ENCODE results near the gene SNX33. TPM values are rescaled to one million over a fixed set of nuclear protein-coding genes. Genes with fewer than 3 reads are reported as not detected.

SNX33 gene
- total and polyA plus RNA-seq, 7 experiments from 2014 or later: 0.13 to 3.4 (median 1.3) TPM

DNA sequence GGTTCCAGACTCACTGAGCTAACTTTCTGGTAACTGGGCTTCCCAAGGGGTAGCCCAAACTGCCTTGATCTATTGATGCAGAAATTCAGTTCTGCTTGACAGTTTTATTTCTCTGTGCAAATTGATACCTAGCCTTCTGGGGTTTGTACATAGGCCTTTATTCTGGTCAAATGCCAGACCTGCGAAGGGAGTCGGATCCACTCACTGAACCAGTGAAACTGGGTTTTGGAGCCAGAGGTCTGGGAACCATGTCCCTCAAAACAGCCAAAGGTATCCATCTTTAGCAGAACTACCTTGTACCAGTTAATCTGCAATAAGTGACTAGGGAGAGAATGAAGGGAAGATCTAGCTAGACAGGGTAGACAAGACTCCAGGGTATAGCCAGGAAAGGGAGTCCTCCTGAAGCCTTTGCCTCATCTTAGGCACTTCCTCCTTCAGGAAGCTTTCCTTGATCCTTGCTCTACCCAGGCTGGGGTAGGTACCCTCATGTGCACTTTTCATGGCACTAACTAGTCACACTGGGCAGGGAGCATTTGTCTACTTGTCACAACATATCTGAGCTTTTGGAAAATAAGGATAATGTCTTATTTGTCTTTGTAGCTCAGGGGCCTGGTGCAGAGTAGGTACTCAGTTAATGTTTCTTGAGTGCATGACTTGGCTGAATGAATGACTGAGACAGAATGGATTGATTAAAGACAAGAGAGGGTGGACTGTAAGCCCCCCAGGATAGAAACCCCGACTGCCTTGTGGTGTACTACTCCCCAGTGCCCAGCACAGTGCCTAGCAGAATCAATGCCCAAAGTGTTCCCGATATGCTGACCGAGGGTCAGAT lies 1.4 kb upstream of the SNX33 start:
- peak overlapping the region in 8 of 9 donors; percentile 44 to 88 (median 75) for H3K27ac Mint-ChIP-seq
- peak overlapping the region; percentile 80 to 91 (median 86) for H3K4me3 Mint-ChIP-seq
- H3K36me3 ChIP-seq (ENCODE audit: control insufficient read depth in 2 of 3, insufficient read depth in 3 of 3, low read length in 3 of 3): no peaks in the 10 kb centered on the region
- POLR2A ChIA-PET: interaction anchor here (0.6 to 2.3 kb wide), 10 partner anchors 21 to 1185 kb away, joined by 3 to 17 read pairs (median 4); partner anchors contain the start of genes MAN2C1, SIN3A, SNUPN and UBL7
- H3K27ac ChIP-seq (ENCODE audit: low read depth, low read length): peak overlapping the region; percentile 68
- no peaks in the 10 kb centered on the region for H3K9me3 Mint-ChIP-seq
- no peaks in the 10 kb centered on the region for H3K9me3 ChIP-seq (ENCODE audit: control insufficient read depth in 2 of 3, low read length in 3 of 3)
- ATAC-seq (no peak), DNase-seq (no peak)
- CTCF ChIA-PET: interaction anchor here (0.8 to 1.6 kb wide), 4 partner anchors 38 to 278 kb away, joined by 3 to 5 read pairs (median 4); no protein-coding TSS in a partner anchor
- intact Hi-C loops (cut with micrococcal nuclease): loop anchor here (10.0 kb wide), 3 partner anchors 258 to 1032 kb away; partner anchors contain the start of genes CLK3 (in 1 of the 2), CSK (in 1 of the 2) and FBXO22 (in 1 of the 2)
- H3K4me3 ChIP-seq (ENCODE audit: low read length): peak overlapping the region; percentile 82
- no peaks in the 10 kb centered on the region for H3K36me3 Mint-ChIP-seq
- peaks cover 0 to 9% (median 0%) of the 10 kb centered on the region in 5 donors for H3K27me3 Mint-ChIP-seq
- H3K4me1 ChIP-seq (ENCODE audit: control insufficient read depth in 2 of 2, insufficient read depth in 2 of 2, low read length in 2 of 2): peaks cover 6 to 10% of the 10 kb centered on the region in 2 donors
- peaks cover 3 to 42% (median 30%) of the 10 kb centered on the region in 7 donors for H3K4me1 Mint-ChIP-seq
- H3K27me3 ChIP-seq (ENCODE audit: control insufficient read depth in 2 of 2, insufficient read depth in 2 of 2, low read length in 2 of 2): no peaks in the 10 kb centered on the region

DNA sequence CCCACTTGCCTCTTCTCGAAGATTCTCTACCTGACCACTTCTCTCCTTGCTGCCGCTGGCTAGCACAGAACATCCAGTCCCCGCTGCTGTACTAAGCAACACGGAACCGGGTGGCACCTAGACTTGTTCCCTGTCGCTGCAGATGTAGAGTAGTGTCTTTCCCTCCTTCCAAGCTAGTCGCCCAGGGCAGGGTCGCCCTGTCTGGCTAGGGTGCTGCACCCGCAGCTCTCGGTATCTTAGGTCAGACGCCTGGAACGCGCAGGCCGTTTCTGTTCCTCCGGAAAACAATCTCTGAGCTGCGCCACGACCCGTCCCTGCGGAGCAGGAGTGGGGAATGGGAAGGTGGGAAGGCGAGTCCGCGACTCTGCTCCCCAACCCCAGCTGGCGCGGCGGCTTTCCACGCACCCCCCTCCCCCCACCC lies 758 bp upstream of the SNX33 start:
- Mint-ChIP-seq H3K27me3 (peaks cover 0 to 9% (median 0%) of the 10 kb centered on the region in 5 donors), H3K36me3 (no peaks in the 10 kb centered on the region), H3K27ac (peak overlapping the region; percentile 44 to 88 (median 79)), H3K9me3 (no peaks in the 10 kb centered on the region), H3K4me3 (peak overlapping the region; percentile 80 to 91 (median 86)), H3K4me1 (peaks cover 9 to 47% (median 36%) of the 10 kb centered on the region in 7 donors)
- Histone ChIP-seq H3K4me1 (ENCODE audit: control insufficient read depth in 2 of 2, insufficient read depth in 2 of 2, low read length in 2 of 2) (peaks cover 6 to 17% of the 10 kb centered on the region in 2 donors), H3K36me3 (ENCODE audit: control insufficient read depth in 2 of 3, insufficient read depth in 3 of 3, low read length in 3 of 3) (no peaks in the 10 kb centered on the region), H3K27me3 (ENCODE audit: control insufficient read depth in 2 of 2, insufficient read depth in 2 of 2, low read length in 2 of 2) (no peaks in the 10 kb centered on the region), H3K4me3 (ENCODE audit: low read length) (peak overlapping the region; percentile 82), H3K9me3 (ENCODE audit: control insufficient read depth in 2 of 3, low read length in 3 of 3) (no peaks in the 10 kb centered on the region), H3K27ac (ENCODE audit: low read depth, low read length) (peak overlapping the region; percentile 68)
- intact Hi-C loops (cut with micrococcal nuclease): loop anchor here (1.0 to 10.0 kb wide), 4 partner anchors 8 to 1032 kb away; partner anchors contain the start of genes CLK3 (in 1 of the 2), CSK (in 1 of the 2) and FBXO22 (in 1 of the 2)
- ChIA-PET CTCF (interaction anchor here (0.5 to 1.6 kb wide), 5 partner anchors 37 to 1242 kb away, joined by 3 to 9 read pairs (median 3); partner anchors contain the start of gene MAN2C1), POLR2A (interaction anchor here (0.6 to 2.3 kb wide), 10 partner anchors 10 to 1186 kb away, joined by 3 to 17 read pairs (median 4); partner anchors contain the start of genes MAN2C1, SIN3A, SNUPN and UBL7)
- DNase-seq (peak in 1 of 9 donors; percentile 6), ATAC-seq (peak; percentile 17)

DNA sequence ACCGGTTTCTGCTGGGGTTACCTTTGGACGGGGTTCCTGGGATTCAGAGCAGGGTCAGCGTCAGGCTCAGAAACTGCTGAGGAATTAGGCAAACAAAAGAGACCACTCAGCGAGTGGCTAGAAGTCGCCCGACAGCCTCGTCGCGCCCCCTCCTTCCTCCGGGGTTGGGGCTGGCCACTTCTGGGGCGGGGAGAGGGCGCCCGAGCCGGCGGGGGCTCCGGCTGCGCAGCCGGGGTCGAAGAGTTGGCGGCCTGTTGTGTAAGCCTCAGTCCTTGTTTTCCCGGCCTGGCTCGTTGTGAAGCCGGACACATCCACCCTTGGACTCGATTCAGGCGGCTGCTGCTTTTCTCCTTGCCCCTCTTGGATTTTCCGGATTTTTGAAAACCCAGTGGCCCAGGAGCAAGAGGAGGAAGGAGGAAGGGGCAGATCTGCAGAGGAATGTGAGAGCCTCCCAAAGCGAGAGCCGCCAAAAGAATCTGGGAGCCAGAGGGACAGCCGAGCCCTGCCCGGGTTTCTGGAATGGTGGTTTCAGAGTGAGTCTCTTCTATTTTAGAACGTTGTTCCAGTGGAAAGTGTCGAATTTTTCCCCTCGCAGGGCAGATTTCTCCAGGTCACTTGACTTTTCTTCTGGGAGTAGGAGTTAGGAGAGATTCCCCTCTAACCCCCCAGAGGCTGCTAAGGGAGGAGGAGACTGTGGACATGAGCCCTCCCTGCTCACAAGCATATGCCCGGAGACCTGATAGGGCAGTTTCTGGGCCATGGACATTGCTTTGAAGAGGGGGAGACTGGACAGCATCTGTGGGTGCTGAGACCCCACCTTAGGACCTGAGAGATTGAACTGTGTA lies 666 bp downstream of the SNX33 start:
- Mint-ChIP-seq H3K4me1 (peaks cover 16 to 52% (median 38%) of the 10 kb centered on the region in 7 donors), H3K27me3 (peaks cover 0 to 9% (median 0%) of the 10 kb centered on the region in 5 donors), H3K27ac (peak overlapping the region in 6 of 9 donors; percentile 24 to 79 (median 59)), H3K4me3 (peak overlapping the region; percentile 68 to 91 (median 82)), H3K9me3 (no peaks in the 10 kb centered on the region), H3K36me3 (no peaks in the 10 kb centered on the region)
- peaks cover 6 to 18% of the 10 kb centered on the region in 2 donors for H3K4me1 ChIP-seq (ENCODE audit: control insufficient read depth in 2 of 2, insufficient read depth in 2 of 2, low read length in 2 of 2)
- peak overlapping the region; percentile 82 for H3K4me3 ChIP-seq (ENCODE audit: low read length)
- H3K36me3 ChIP-seq (ENCODE audit: control insufficient read depth in 2 of 3, insufficient read depth in 3 of 3, low read length in 3 of 3): no peaks in the 10 kb centered on the region
- no peaks in the 10 kb centered on the region for H3K9me3 ChIP-seq (ENCODE audit: control insufficient read depth in 2 of 3, low read length in 3 of 3)
- CTCF ChIA-PET: interaction anchor here (0.6 to 1.5 kb wide), 2 partner anchors 85 to 280 kb away, joined by 3 to 9 read pairs; partner anchors contain the start of gene MAN2C1
- intact Hi-C loops (cut with micrococcal nuclease): loop anchor here (10.0 kb wide), 3 partner anchors 256 to 1034 kb away; partner anchors contain the start of genes CLK3 (in 1 of the 2), CSK (in 1 of the 2) and FBXO22 (in 1 of the 2)
- no peak for DNase-seq
- no peak for ATAC-seq
- POLR2A ChIA-PET: interaction anchor here (0.8 to 2.3 kb wide), 7 partner anchors 9 to 199 kb away, joined by 3 to 10 read pairs (median 3); partner anchors contain the start of genes IMP3, SIN3A and SNUPN
- H3K27me3 ChIP-seq (ENCODE audit: control insufficient read depth in 2 of 2, insufficient read depth in 2 of 2, low read length in 2 of 2): no peaks in the 10 kb centered on the region
- peak overlapping the region; percentile 68 for H3K27ac ChIP-seq (ENCODE audit: low read depth, low read length)

GRCh38 chr15:75649045-75649761 lies 1.5 kb downstream of the SNX33 start:
- no peak for ATAC-seq
- Histone ChIP-seq H3K36me3 (ENCODE audit: control insufficient read depth in 2 of 3, insufficient read depth in 3 of 3, low read length in 3 of 3) (no peaks in the 10 kb centered on the region), H3K27me3 (ENCODE audit: control insufficient read depth in 2 of 2, insufficient read depth in 2 of 2, low read length in 2 of 2) (no peaks in the 10 kb centered on the region), H3K27ac (ENCODE audit: low read depth, low read length) (no peak overlapping the region), H3K9me3 (ENCODE audit: control insufficient read depth in 2 of 3, low read length in 3 of 3) (no peaks in the 10 kb centered on the region), H3K4me1 (ENCODE audit: control insufficient read depth in 2 of 2, insufficient read depth in 2 of 2, low read length in 2 of 2) (peaks cover 6 to 18% of the 10 kb centered on the region in 2 donors), H3K4me3 (ENCODE audit: low read length) (no peak overlapping the region)
- peak overlapping the region; percentile 37 to 91 (median 78) for H3K4me3 Mint-ChIP-seq
- ChIA-PET POLR2A (interaction anchor here (1.1 to 1.7 kb wide), 2 partner anchors 10 to 23 kb away, joined by 3 to 5 read pairs; partner anchors contain the start of genes IMP3 and SNUPN), CTCF (no interaction called here)
- H3K27ac Mint-ChIP-seq: peak overlapping the region in 3 of 9 donors; percentile 27 to 70 (median 64)
- peaks cover 16 to 48% (median 38%) of the 10 kb centered on the region in 7 donors for H3K4me1 Mint-ChIP-seq
- peaks cover 0 to 9% (median 0%) of the 10 kb centered on the region in 5 donors for H3K27me3 Mint-ChIP-seq
- no peaks in the 10 kb centered on the region for H3K9me3 Mint-ChIP-seq
- no peaks in the 10 kb centered on the region for H3K36me3 Mint-ChIP-seq
- no peak for DNase-seq
- intact Hi-C loops (cut with micrococcal nuclease): loop anchor here (10.0 kb wide), 3 partner anchors 256 to 1034 kb away; partner anchors contain the start of genes CLK3 (in 1 of the 2), CSK (in 1 of the 2) and FBXO22 (in 1 of the 2)

DNA sequence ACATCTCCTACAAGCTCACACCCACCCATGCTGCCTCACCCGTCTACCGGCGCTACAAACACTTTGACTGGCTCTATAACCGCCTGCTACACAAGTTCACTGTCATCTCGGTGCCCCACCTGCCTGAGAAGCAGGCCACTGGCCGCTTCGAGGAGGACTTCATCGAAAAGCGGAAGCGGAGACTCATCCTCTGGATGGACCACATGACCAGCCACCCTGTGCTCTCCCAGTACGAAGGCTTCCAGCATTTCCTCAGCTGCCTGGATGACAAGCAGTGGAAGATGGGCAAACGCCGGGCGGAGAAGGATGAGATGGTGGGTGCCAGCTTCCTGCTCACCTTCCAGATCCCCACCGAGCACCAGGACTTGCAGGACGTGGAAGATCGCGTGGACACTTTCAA lies 2.1 kb downstream of the SNX33 start:
- CTCF ChIA-PET: no interaction called here
- Histone ChIP-seq H3K4me3 (ENCODE audit: low read length) (no peak overlapping the region), H3K36me3 (ENCODE audit: control insufficient read depth in 2 of 3, insufficient read depth in 3 of 3, low read length in 3 of 3) (no peaks in the 10 kb centered on the region), H3K4me1 (ENCODE audit: control insufficient read depth in 2 of 2, insufficient read depth in 2 of 2, low read length in 2 of 2) (peaks cover 6 to 18% of the 10 kb centered on the region in 2 donors), H3K27me3 (ENCODE audit: control insufficient read depth in 2 of 2, insufficient read depth in 2 of 2, low read length in 2 of 2) (no peaks in the 10 kb centered on the region), H3K9me3 (ENCODE audit: control insufficient read depth in 2 of 3, low read length in 3 of 3) (no peaks in the 10 kb centered on the region), H3K27ac (ENCODE audit: low read depth, low read length) (no peak overlapping the region)
- Mint-ChIP-seq H3K9me3 (no peaks in the 10 kb centered on the region), H3K27ac (peak overlapping the region in 3 of 9 donors; percentile 27 to 70 (median 64)), H3K27me3 (peaks cover 0 to 9% (median 0%) of the 10 kb centered on the region in 5 donors), H3K4me1 (peaks cover 16 to 48% (median 38%) of the 10 kb centered on the region in 7 donors), H3K4me3 (peak overlapping the region in 8 of 10 donors; percentile 27 to 91 (median 70)), H3K36me3 (no peaks in the 10 kb centered on the region)
- POLR2A ChIA-PET: interaction anchor here (1.1 to 2.6 kb wide), 3 partner anchors 9 to 24 kb away, joined by 3 to 11 read pairs (median 5); partner anchors contain the start of genes IMP3 and SNUPN
- DNase-seq (no peak), ATAC-seq (no peak)
- intact Hi-C loops (cut with micrococcal nuclease): loop anchor here (10.0 kb wide), 3 partner anchors 255 to 1035 kb away; partner anchors contain the start of genes CLK3 (in 1 of the 2), CSK (in 1 of the 2) and FBXO22 (in 1 of the 2)
